HepG2 (cell line): ENCODE results near the gene PEX12. TPM values are rescaled to one million over a fixed set of nuclear protein-coding genes. Genes with fewer than 3 reads are reported as not detected.

Experiments used
- ARNTL ChIP-seq: sonication (generic); formaldehyde crosslinking; IDR thresholded peaks from 2 replicates; pipeline ENCODE4 v1.4.0; 2020; ENCODE audit warnings: mild to moderate bottlenecking, missing genetic modification reagents
- ETV6 ChIP-seq: sonication (generic); formaldehyde crosslinking; conservative IDR thresholded peaks from 2 replicates; pipeline ENCODE4 v1.4.0; 2020; ENCODE audit warnings: missing genetic modification reagents
- HNRNPL ChIP-seq: fragments of 200-400 bp; formaldehyde crosslinking; IDR thresholded peaks from 2 replicates; pipeline ENCODE4 v1.6.1; 2017; ENCODE audit warnings: mild to moderate bottlenecking, low read depth, low read length
- HOXA5 ChIP-seq: sonication (generic); formaldehyde crosslinking; IDR thresholded peaks from 2 replicates; pipeline ENCODE4 v1.4.0; 2020; ENCODE audit warnings: missing genetic modification reagents
- KLF13 ChIP-seq: sonication (generic); formaldehyde crosslinking; IDR thresholded peaks from 2 replicates; pipeline ENCODE4 v1.4.0; 2020; ENCODE audit warnings: mild to moderate bottlenecking, missing genetic modification reagents
- KLF16 ChIP-seq, 2 experiments: sonication (generic) in 1 of 2; formaldehyde crosslinking in 1 of 2; IDR thresholded peaks; 2 replicates each; pipeline versions ENCODE4 v1.6.1 to v1.8.0; 2016 to 2023; ENCODE audit warnings: missing genetic modification reagents in 2 of 2, missing compliant biosample characterization in 1 of 2
- MLXIP ChIP-seq: sonication (generic); formaldehyde crosslinking; IDR thresholded peaks from 2 replicates; pipeline ENCODE4 v1.9.0; 2021; ENCODE audit warnings: missing genetic modification reagents, borderline replicate concordance
- MZF1 ChIP-seq: sonication (generic); formaldehyde crosslinking; IDR thresholded peaks from 2 replicates; pipeline ENCODE4 v1.8.1; 2023; ENCODE audit warnings: mild to moderate bottlenecking, missing genetic modification reagents, borderline replicate concordance
- NR2F1 ChIP-seq, 2 experiments: fragments of 450-650 bp in 1 of 2; formaldehyde crosslinking in 1 of 2; IDR thresholded peaks; 2 replicates each; pipeline versions ENCODE4 v1.5.0 to v1.6.1; 2016 to 2020; ENCODE audit warnings: mild to moderate bottlenecking in 1 of 2, missing compliant biosample characterization in 1 of 2, missing genetic modification reagents in 1 of 2, moderate library complexity in 1 of 2
- SETDB1 ChIP-seq: sonication (generic); formaldehyde crosslinking; IDR thresholded peaks from 2 replicates; pipeline ENCODE4 v1.5.1; 2020; ENCODE audit warnings: missing genetic modification reagents, mild to moderate bottlenecking, borderline replicate concordance
- WIZ ChIP-seq: sonication (generic); formaldehyde crosslinking; IDR thresholded peaks from 2 replicates; pipeline ENCODE4 v1.5.1; 2020; ENCODE audit warnings: mild to moderate bottlenecking, missing genetic modification reagents
- ZNF512 ChIP-seq: sonication (generic); formaldehyde crosslinking; IDR thresholded peaks from 2 replicates; pipeline ENCODE4 v1.4.0; 2020; ENCODE audit warnings: mild to moderate bottlenecking, missing genetic modification reagents
- ZNF607 ChIP-seq: sonication (generic); formaldehyde crosslinking; IDR thresholded peaks from 2 replicates; pipeline ENCODE4 v1.5.1; 2020; ENCODE audit warnings: missing genetic modification reagents, mild to moderate bottlenecking, borderline replicate concordance
- ZNF790 ChIP-seq: sonication (generic); formaldehyde crosslinking; IDR thresholded peaks from 2 replicates; pipeline ENCODE4 v1.8.0; 2022; ENCODE audit warnings: missing genetic modification reagents, mild to moderate bottlenecking, borderline replicate concordance
- polyA plus RNA-seq, 8 experiments: library from polyadenylated mRNA; depleted of rRNA in 3 of 8; stranded (reverse) in 7 of 8; unstranded in 1 of 8; fragments of >200 nt; fragmentation: Illumina TruSeq in 4 of 8; extraction: Trizol in 4 of 8; gene quantifications; 2 replicates each; pipeline versions ENCODE4 v1.2.1 to v1.2.3, GENCODE V29; 2011 to 2016; ENCODE audit warnings: low read depth in 4 of 8, missing spikeins in 1 of 8, mixed read lengths in 1 of 8; ENCODE audit not compliant: insufficient read depth in 1 of 8
- total RNA-seq, 5 experiments: library from RNA; depleted of rRNA; stranded (reverse); fragments of >200 nt; fragmentation: Illumina TruSeq; extraction: Trizol; gene quantifications; 2 replicates each; pipeline ENCODE4 v1.2.3, GENCODE V29; 2016; ENCODE audit warnings: low read depth in 1 of 5
- TF ChIP-seq, protein P1 (sequence below): sonication (generic); formaldehyde crosslinking; IDR thresholded peaks from 2 replicates; pipeline ENCODE4 v1.4.0; 2020; ENCODE audit warnings: missing genetic modification reagents, borderline replicate concordance
- TF ChIP-seq, protein P2 (sequence below): sonication (generic); formaldehyde crosslinking; conservative IDR thresholded peaks from 2 replicates; pipeline ENCODE4 v1.8.1; 2023; ENCODE audit warnings: missing genetic modification reagents

PEX12 gene
- total and polyA plus RNA-seq, 2 of the 13 experiments (the other 11 are each of a cell fraction or from before 2014, with no cell fraction given): 5.1 to 11.9 TPM

DNA sequence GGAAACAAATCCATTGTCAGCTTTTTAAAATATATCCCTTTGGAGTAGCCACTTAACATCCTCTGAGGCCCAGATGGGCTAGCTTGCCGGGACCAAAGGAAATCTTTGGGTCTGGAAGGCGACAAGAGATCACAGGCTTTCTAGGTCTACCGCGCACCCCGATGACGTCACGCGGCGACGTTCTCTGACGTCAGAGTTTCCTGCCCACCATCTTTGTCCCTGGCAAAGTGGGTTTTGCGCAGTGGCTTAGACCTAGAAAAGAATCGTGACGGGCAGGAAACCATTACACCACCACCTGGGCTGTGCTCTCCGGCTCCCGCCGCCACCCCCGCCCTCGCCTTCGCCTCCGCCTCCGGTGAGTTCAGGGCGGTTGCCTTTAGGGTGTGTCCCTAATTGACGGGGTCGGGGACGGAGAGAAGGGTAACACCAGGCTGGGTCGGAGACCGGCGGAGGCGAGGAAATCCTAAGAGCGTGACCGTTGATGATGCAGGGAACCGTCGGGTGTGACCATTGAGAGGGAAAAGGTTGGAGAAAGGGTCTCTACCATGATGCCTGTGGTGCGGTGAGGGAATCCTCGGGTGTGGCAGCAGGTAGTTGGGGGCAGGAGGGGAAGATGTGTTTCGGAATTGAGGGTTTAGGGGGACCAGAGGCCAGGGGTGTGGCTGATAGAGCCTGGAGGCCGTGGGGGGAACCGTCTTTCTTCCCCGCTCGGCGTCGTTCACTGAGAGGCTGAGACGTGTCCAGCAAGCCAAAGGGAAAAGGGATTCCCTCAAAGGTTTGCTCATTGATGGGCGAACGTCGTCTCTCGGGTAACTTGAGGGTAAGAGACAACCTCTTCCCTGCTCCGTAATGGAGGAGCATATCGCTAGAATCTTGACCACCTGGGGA lies 8.9 kb upstream of the PEX12 start, which contains the start of gene AP2B1 (continued):
- TF ChIP-seq, protein P1, sequence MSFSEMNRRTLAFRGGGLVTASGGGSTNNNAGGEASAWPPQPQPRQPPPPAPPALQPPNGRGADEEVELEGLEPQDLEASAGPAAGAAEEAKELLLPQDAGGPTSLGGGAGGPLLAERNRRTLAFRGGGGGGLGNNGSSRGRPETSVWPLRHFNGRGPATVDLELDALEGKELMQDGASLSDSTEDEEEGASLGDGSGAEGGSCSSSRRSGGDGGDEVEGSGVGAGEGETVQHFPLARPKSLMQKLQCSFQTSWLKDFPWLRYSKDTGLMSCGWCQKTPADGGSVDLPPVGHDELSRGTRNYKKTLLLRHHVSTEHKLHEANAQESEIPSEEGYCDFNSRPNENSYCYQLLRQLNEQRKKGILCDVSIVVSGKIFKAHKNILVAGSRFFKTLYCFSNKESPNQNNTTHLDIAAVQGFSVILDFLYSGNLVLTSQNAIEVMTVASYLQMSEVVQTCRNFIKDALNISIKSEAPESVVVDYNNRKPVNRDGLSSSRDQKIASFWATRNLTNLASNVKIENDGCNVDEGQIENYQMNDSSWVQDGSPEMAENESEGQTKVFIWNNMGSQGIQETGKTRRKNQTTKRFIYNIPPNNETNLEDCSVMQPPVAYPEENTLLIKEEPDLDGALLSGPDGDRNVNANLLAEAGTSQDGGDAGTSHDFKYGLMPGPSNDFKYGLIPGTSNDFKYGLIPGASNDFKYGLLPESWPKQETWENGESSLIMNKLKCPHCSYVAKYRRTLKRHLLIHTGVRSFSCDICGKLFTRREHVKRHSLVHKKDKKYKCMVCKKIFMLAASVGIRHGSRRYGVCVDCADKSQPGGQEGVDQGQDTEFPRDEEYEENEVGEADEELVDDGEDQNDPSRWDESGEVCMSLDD (CRISPR knock-in tag): no peak
- no peak for TF ChIP-seq MLXIP (CRISPR knock-in tag)
- TF ChIP-seq KLF13 (CRISPR knock-in tag): 0 out of 2 replicates have a peak, but pooled peaks have one; percentile 84
- peak in 1 of 2 experiments; percentile 71; a peak in 1 of 4 replicates for TF ChIP-seq KLF16 (CRISPR knock-in tag; IDR thresholded peaks at IDR 0.05)
- no peak for TF ChIP-seq ZNF790 (CRISPR knock-in tag)
- no peak for TF ChIP-seq SETDB1 (CRISPR knock-in tag)
- TF ChIP-seq, protein P2, sequence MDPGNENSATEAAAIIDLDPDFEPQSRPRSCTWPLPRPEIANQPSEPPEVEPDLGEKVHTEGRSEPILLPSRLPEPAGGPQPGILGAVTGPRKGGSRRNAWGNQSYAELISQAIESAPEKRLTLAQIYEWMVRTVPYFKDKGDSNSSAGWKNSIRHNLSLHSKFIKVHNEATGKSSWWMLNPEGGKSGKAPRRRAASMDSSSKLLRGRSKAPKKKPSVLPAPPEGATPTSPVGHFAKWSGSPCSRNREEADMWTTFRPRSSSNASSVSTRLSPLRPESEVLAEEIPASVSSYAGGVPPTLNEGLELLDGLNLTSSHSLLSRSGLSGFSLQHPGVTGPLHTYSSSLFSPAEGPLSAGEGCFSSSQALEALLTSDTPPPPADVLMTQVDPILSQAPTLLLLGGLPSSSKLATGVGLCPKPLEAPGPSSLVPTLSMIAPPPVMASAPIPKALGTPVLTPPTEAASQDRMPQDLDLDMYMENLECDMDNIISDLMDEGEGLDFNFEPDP: no peak
- TF ChIP-seq ARNTL (CRISPR knock-in tag): no peak
- no peak; the same call in 1 of the 2 replicates for TF ChIP-seq ETV6 (CRISPR knock-in tag)
- 0 out of 2 replicates have a peak, but pooled peaks have one; percentile 41 for TF ChIP-seq ZNF512 (CRISPR knock-in tag)
- TF ChIP-seq WIZ (CRISPR knock-in tag): no peak; the same call in 1 of the 2 replicates
- TF ChIP-seq MZF1: no peak; the same call in 1 of the 2 replicates
- TF ChIP-seq ZNF607 (CRISPR knock-in tag): no peak
- TF ChIP-seq HNRNPL: no peak
- TF ChIP-seq HOXA5 (CRISPR knock-in tag): peak; percentile 74; the same call in 1 of the 2 replicates
- TF ChIP-seq NR2F1 (CRISPR knock-in tag; IDR thresholded peaks at IDR 0.05): no peak
